A549 (cell line): Measurements from ENCODE around the gene MAML1. TPM values are rescaled to one million over a fixed set of nuclear protein-coding genes. Genes with fewer than 3 reads are reported as not detected.

Experiments
- ATAC-seq, 2 experiments: fragments of 200-7000 bp in 1 of 2; fragments of >200 bp in 1 of 2; cut with Nextera tagmentation in 1 of 2; cut with Tn5 transposase in 1 of 2; 3 replicates each; pipeline versions ENCODE4 v1.8.0 to v1.9.1; 2018 to 2020; ENCODE audit warnings: mild to moderate bottlenecking in 1 of 2, moderate library complexity in 1 of 2
- CTCF ChIA-PET: fragments of 300-600 bp; sonication (Branson Sonifier 250); formaldehyde crosslinking; extraction: SDS; loops from one replicate; lab custom pipeline; 2021; ENCODE audit warnings: antibody characterized with exemption, inconsistent platforms; lab: Yijun Ruan, JAX
- POLR2A ChIA-PET: fragments of 350-600 bp; formaldehyde crosslinking; extraction: SDS; loops from one replicate; lab custom pipeline; 2021; ENCODE audit warnings: antibody characterized with exemption, inconsistent platforms; lab: Yijun Ruan, JAX
- DNase-seq, 2 experiments: peaks; one replicate each; pipeline versions ENCODE4 v3.0.0 to v3.0.0-alpha.2; 2011 to 2016; ENCODE audit warnings: low read depth in 1 of 2, low spot score in 1 of 2
- FAIRE-seq: peaks from 2 replicates; lab custom pipeline; 2011; peaks lifted over from hg19 to GRCh38; lab: Jason Lieb, UNC
- H3K27ac ChIP-seq, 2 experiments: fragments of >200 bp; sonication (Bioruptor Twin); formaldehyde crosslinking; 3 replicates each; pipeline ENCODE4 v1.5.1; 2016 to 2017
- H3K4me1 ChIP-seq: fragments of >200 bp; sonication (Bioruptor Twin); formaldehyde crosslinking; 3 replicates; pipeline ENCODE4 v1.6.1; 2016
- H3K4me2 ChIP-seq: fragments of >200 bp; sonication (Bioruptor Twin); formaldehyde crosslinking; 3 replicates; pipeline ENCODE4 v1.6.1; 2016
- H3K4me3 ChIP-seq: fragments of >200 bp; sonication (Bioruptor Twin); formaldehyde crosslinking; 3 replicates; pipeline ENCODE4 v1.5.1; 2016
- H3K9me3 ChIP-seq: fragments of >200 bp; sonication (Bioruptor Twin); formaldehyde crosslinking; 3 replicates; pipeline ENCODE4 v1.6.1; 2016
- CBX8 ChIP-seq: fragments of 200-600 bp; sonication (generic); IDR thresholded peaks from 2 replicates; pipeline ENCODE4 v1.6.1; 2016
- CHD2 ChIP-seq: fragments of 150-350 bp; IDR thresholded peaks from 2 replicates; pipeline ENCODE4 v1.6.1; 2014; ENCODE audit warnings: low read length; ENCODE audit not compliant: partially characterized antibody
- EHF ChIP-seq: fragments of 250-450 bp; sonication (Bioruptor Pico); IDR thresholded peaks from 2 replicates; pipeline ENCODE4 v1.5.0; 2020; ENCODE audit warnings: mild to moderate bottlenecking
- FOSB ChIP-seq: fragments of 250-450 bp; sonication (Bioruptor Pico); IDR thresholded peaks from 2 replicates; pipeline ENCODE4 v1.5.0; 2020; ENCODE audit warnings: mild to moderate bottlenecking, moderate library complexity
- GATA3 ChIP-seq: IDR thresholded peaks from 2 replicates; pipeline ENCODE4 v1.6.1; 2012; ENCODE audit warnings: borderline replicate concordance
- HDAC2 ChIP-seq: fragments of 200-600 bp; sonication (generic); IDR thresholded peaks from 2 replicates; pipeline ENCODE4 v1.6.1; 2016
- HEYL ChIP-seq: fragments of 250-450 bp; sonication (Bioruptor Pico); IDR thresholded peaks from 2 replicates; pipeline ENCODE4 v1.8.0; 2021; ENCODE audit warnings: mild to moderate bottlenecking, moderate library complexity
- HOXB13 ChIP-seq: fragments of 250-450 bp; sonication (Bioruptor Pico); IDR thresholded peaks from 2 replicates; pipeline ENCODE4 v1.5.0; 2020; ENCODE audit warnings: low read depth, mild to moderate bottlenecking, moderate library complexity
- JUN ChIP-seq, 2 experiments: fragments of >200 bp; sonication (Bioruptor Twin); formaldehyde crosslinking; IDR thresholded peaks; 2 replicates in 1 of 2; 3 replicates in 1 of 2; pipeline ENCODE4 v1.6.1; 2016 to 2017
- JUNB ChIP-seq: fragments of >200 bp; sonication (Bioruptor Twin); formaldehyde crosslinking; IDR thresholded peaks from 2 replicates; pipeline ENCODE4 v1.6.1; 2016
- KDM5A ChIP-seq: fragments of 200-600 bp; sonication (generic); IDR thresholded peaks from 2 replicates; pipeline ENCODE4 v1.6.1; 2016; ENCODE audit warnings: antibody characterized with exemption, mild to moderate bottlenecking
- MAFK ChIP-seq: fragments of 450-650 bp; IDR thresholded peaks from 2 replicates; pipeline ENCODE4 v1.6.1; 2014; ENCODE audit not compliant: partially characterized antibody
- MAZ ChIP-seq: fragments of 150-350 bp; IDR thresholded peaks from 2 replicates; pipeline ENCODE4 v1.6.1; 2014; ENCODE audit warnings: antibody characterized with exemption, low read depth, low read length, borderline replicate concordance
- NFE2L2 ChIP-seq: fragments of 150-350 bp; conservative IDR thresholded peaks from 2 replicates; pipeline ENCODE4 v1.6.1; 2014; ENCODE audit warnings: low read length
- NR3C1 ChIP-seq: fragments of >200 bp; sonication (Bioruptor Twin); formaldehyde crosslinking; IDR thresholded peaks from 3 replicates; pipeline ENCODE4 v1.6.1; 2017
- POLR2A ChIP-seq: IDR thresholded peaks from 2 replicates; pipeline ENCODE4 v1.6.1; 2012; ENCODE audit warnings: mild to moderate bottlenecking, low read length
- POLR2AphosphoS2 ChIP-seq: conservative IDR thresholded peaks from 2 replicates; pipeline ENCODE4 v1.6.1; 2012; ENCODE audit warnings: low read length, improper control_type of control experiment, inconsistent platforms
- RAD21 ChIP-seq, 2 experiments: fragments of >200 bp in 1 of 2; sonication (Bioruptor Twin) in 1 of 2; formaldehyde crosslinking in 1 of 2; IDR thresholded peaks in 1 of 2; conservative IDR thresholded peaks in 1 of 2; 2 replicates in 1 of 2; 3 replicates in 1 of 2; pipeline ENCODE4 v1.6.1; 2012 to 2018; ENCODE audit warnings: inconsistent platforms in 1 of 2
- RCOR1 ChIP-seq: fragments of 150-350 bp; IDR thresholded peaks from 2 replicates; pipeline ENCODE4 v1.6.1; 2014; ENCODE audit warnings: antibody characterized with exemption, low read length, low read depth
- SMC3 ChIP-seq: fragments of >200 bp; sonication (Bioruptor Twin); formaldehyde crosslinking; IDR thresholded peaks from 3 replicates; pipeline ENCODE4 v1.6.1; 2018; ENCODE audit warnings: inconsistent platforms
- SREBF2 ChIP-seq: fragments of 450-650 bp; IDR thresholded peaks from 2 replicates; pipeline ENCODE4 v1.6.1; 2014; ENCODE audit warnings: mild to moderate bottlenecking, moderate library complexity
- WGBS: methylation state at CpG from one replicate; pipeline ENCODE4 v1.1.6; 2017; ENCODE audit errors: missing lambda C conversion rate; 5-methylcytosine and 5-hydroxymethylcytosine counted together
- polyA plus RNA-seq, 4 experiments: library from polyadenylated mRNA; depleted of rRNA in 3 of 4; stranded (reverse); fragments of >200 nt; fragmentation: RNase III in 1 of 4; extraction: RNeasy Plus Mini Kit Qiagen cat#74134 plus additional on column Dnase treatment in 1 of 4; gene quantifications; 2 replicates in 3 of 4; 3 replicates in 1 of 4; pipeline ENCODE4 v1.2.3, GENCODE V29; 2011 to 2017
- TF ChIP-seq, protein P1 (sequence below): fragments of >200 bp; sonication (Bioruptor Twin); formaldehyde crosslinking; IDR thresholded peaks from 3 replicates; pipeline ENCODE4 v1.5.1; 2016
- TF ChIP-seq, protein P2 (sequence below): fragments of 450-650 bp; IDR thresholded peaks from 2 replicates; pipeline ENCODE4 v1.6.1; 2014; ENCODE audit warnings: antibody characterized with exemption
- TF ChIP-seq, protein P3 (sequence below): fragments of 200-600 bp; sonication (generic); IDR thresholded peaks from 2 replicates; pipeline ENCODE4 v1.6.1; 2016; ENCODE audit warnings: antibody characterized with exemption, mild to moderate bottlenecking, moderate library complexity
- TF ChIP-seq, protein P4 (sequence below): fragments of 250-450 bp; sonication (Bioruptor Pico); IDR thresholded peaks from 2 replicates; pipeline ENCODE4 v1.5.0; 2020; ENCODE audit warnings: low read depth, mild to moderate bottlenecking, moderate library complexity
- TF ChIP-seq, protein P5 (sequence below): IDR thresholded peaks from 2 replicates; pipeline ENCODE4 v1.6.1; 2012
- TF ChIP-seq, protein P6 (sequence below): IDR thresholded peaks from 2 replicates; pipeline ENCODE4 v1.6.1; 2012; ENCODE audit warnings: low read depth, borderline replicate concordance

The MAML1 gene
- polyA plus RNA-seq, 2 of the 4 experiments (the other 2 are of a cell fraction): 6.9 to 12.0 TPM

DNA sequence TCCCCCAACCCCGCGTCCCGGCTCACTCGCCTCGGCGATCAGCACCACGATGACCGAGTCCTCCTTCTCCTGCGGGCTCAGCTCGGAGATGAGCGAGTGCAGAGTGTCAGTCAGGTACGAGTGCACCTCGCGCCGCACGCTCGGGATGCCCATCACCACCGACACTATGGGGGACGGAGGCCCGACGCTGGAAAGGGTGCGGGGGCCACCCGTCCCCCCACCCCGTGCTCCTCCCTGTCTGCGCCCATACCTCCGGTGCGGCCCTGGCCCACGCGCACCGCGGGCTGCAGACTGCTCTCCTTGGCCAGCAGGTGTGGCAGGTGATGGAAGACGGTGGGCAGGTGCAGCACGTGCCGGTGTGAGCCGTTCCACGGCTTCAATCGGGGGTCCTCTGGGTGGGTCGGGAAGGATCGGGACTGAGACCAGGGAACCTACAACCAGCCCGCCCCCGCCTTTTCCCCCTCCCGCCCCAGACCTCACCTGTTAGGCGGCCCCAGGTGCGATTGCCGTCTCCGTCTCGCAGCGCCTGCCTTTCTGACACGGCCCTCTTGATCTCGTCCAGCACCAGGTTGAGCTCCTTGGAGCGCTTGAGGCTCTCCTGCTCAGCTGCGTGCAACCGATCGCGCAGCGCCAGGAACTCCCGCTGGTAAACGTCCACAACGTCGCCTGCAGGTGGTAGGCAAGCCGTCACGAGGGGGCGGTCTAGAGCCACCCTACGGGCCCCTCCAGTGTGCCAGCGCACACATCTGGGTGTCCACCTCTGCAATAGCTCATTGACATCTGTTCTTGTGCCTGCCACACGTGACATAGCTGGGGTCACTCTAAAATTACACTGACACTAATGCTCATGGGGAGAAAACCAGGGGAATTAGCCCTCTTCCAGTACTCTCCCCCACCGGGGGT, 68.9 kb downstream of the MAML1 start:
- Histone ChIP-seq H3K9me3 (no peaks in the 10 kb centered on the region), H3K4me3 (no peak overlapping the region), H3K4me2 (no peak overlapping the region)
- POLR2A ChIA-PET: interaction anchor here (1.0 to 1.9 kb wide), 2 partner anchors 19 to 20 kb away, joined by 4 to 9 read pairs; partner anchors contain the start of gene SQSTM1
- DNase-seq (peak; percentile 80 to 82), ATAC-seq (peak; percentile 33 to 75; a peak in 4 of 6 replicates), FAIRE-seq (no peak)
- no peak for TF ChIP-seq GATA3
- TF ChIP-seq NFE2L2: no peak
- no peak for TF ChIP-seq HDAC2
- TF ChIP-seq RAD21 (conservative IDR thresholded peaks at IDR 0.05 in 1 of 2, IDR thresholded peaks at IDR 0.05 in 1 of 2): peak; percentile 79 to 82
- TF ChIP-seq, protein P1, sequence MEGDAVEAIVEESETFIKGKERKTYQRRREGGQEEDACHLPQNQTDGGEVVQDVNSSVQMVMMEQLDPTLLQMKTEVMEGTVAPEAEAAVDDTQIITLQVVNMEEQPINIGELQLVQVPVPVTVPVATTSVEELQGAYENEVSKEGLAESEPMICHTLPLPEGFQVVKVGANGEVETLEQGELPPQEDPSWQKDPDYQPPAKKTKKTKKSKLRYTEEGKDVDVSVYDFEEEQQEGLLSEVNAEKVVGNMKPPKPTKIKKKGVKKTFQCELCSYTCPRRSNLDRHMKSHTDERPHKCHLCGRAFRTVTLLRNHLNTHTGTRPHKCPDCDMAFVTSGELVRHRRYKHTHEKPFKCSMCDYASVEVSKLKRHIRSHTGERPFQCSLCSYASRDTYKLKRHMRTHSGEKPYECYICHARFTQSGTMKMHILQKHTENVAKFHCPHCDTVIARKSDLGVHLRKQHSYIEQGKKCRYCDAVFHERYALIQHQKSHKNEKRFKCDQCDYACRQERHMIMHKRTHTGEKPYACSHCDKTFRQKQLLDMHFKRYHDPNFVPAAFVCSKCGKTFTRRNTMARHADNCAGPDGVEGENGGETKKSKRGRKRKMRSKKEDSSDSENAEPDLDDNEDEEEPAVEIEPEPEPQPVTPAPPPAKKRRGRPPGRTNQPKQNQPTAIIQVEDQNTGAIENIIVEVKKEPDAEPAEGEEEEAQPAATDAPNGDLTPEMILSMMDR: peak; percentile 69
- TF ChIP-seq KDM5A: no peak
- no peak for TF ChIP-seq EHF (CRISPR knock-in tag)
- TF ChIP-seq, protein P2, sequence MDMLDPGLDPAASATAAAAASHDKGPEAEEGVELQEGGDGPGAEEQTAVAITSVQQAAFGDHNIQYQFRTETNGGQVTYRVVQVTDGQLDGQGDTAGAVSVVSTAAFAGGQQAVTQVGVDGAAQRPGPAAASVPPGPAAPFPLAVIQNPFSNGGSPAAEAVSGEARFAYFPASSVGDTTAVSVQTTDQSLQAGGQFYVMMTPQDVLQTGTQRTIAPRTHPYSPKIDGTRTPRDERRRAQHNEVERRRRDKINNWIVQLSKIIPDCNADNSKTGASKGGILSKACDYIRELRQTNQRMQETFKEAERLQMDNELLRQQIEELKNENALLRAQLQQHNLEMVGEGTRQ: peak; percentile 56; the same call in 1 of the 2 replicates
- TF ChIP-seq, protein P3, sequence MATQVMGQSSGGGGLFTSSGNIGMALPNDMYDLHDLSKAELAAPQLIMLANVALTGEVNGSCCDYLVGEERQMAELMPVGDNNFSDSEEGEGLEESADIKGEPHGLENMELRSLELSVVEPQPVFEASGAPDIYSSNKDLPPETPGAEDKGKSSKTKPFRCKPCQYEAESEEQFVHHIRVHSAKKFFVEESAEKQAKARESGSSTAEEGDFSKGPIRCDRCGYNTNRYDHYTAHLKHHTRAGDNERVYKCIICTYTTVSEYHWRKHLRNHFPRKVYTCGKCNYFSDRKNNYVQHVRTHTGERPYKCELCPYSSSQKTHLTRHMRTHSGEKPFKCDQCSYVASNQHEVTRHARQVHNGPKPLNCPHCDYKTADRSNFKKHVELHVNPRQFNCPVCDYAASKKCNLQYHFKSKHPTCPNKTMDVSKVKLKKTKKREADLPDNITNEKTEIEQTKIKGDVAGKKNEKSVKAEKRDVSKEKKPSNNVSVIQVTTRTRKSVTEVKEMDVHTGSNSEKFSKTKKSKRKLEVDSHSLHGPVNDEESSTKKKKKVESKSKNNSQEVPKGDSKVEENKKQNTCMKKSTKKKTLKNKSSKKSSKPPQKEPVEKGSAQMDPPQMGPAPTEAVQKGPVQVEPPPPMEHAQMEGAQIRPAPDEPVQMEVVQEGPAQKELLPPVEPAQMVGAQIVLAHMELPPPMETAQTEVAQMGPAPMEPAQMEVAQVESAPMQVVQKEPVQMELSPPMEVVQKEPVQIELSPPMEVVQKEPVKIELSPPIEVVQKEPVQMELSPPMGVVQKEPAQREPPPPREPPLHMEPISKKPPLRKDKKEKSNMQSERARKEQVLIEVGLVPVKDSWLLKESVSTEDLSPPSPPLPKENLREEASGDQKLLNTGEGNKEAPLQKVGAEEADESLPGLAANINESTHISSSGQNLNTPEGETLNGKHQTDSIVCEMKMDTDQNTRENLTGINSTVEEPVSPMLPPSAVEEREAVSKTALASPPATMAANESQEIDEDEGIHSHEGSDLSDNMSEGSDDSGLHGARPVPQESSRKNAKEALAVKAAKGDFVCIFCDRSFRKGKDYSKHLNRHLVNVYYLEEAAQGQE: no peak
- TF ChIP-seq NR3C1: no peak
- no peak for TF ChIP-seq CHD2
- TF ChIP-seq, protein P4, sequence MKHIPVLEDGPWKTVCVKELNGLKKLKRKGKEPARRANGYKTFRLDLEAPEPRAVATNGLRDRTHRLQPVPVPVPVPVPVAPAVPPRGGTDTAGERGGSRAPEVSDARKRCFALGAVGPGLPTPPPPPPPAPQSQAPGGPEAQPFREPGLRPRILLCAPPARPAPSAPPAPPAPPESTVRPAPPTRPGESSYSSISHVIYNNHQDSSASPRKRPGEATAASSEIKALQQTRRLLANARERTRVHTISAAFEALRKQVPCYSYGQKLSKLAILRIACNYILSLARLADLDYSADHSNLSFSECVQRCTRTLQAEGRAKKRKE (CRISPR knock-in tag): no peak
- TF ChIP-seq JUNB: no peak
- no peak for TF ChIP-seq FOSB (CRISPR knock-in tag)
- TF ChIP-seq POLR2AphosphoS2: peak; percentile 73; the same call in 1 of the 2 replicates
- no peak for TF ChIP-seq MAFK
- no peak for TF ChIP-seq POLR2A
- no peak for TF ChIP-seq RCOR1
- TF ChIP-seq, protein P5, sequence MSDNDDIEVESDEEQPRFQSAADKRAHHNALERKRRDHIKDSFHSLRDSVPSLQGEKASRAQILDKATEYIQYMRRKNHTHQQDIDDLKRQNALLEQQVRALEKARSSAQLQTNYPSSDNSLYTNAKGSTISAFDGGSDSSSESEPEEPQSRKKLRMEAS: peak; percentile 48
- peak; percentile 72 for TF ChIP-seq SMC3
- TF ChIP-seq CBX8: no peak
- TF ChIP-seq SREBF2: no peak
- no peak for TF ChIP-seq MAZ
- TF ChIP-seq JUN (IDR thresholded peaks at IDR 0.05): peak in 1 of 2 experiments; percentile 34; a peak in 1 of 5 replicates
- TF ChIP-seq HEYL: no peak
- no peak for TF ChIP-seq HOXB13 (CRISPR knock-in tag)
- TF ChIP-seq, protein P6, sequence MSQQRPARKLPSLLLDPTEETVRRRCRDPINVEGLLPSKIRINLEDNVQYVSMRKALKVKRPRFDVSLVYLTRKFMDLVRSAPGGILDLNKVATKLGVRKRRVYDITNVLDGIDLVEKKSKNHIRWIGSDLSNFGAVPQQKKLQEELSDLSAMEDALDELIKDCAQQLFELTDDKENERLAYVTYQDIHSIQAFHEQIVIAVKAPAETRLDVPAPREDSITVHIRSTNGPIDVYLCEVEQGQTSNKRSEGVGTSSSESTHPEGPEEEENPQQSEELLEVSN: no peak
- TF ChIP-seq, all 56 proteins: peak for 7
- H3K4me1 ChIP-seq: peaks cover 36% of the 10 kb centered on the region
- CTCF ChIA-PET: interaction anchor here (0.5 to 6.2 kb wide), 41 partner anchors 11 to 292 kb away, joined by 3 to 86 read pairs (median 4); partner anchors contain the start of genes LTC4S, MAML1, MRNIP and SQSTM1
- WGBS: 70% methylated on average over 53 of the region's 67 CpGs
- H3K27ac ChIP-seq: no peak overlapping the region
